Central memory CD8-positive, alpha-beta T cell (primary cell): ENCODE results near the gene CD151.
A peak's percentile ranks its signal among the peaks of the same experiment; 100 is the strongest.

ENCODE experiments used
- ATAC-seq: fragments of 150-1000 bp; cut with Tn5 transposase; replicated peaks from 2 replicates; pipeline ENCODE4 v1.10.0; 2022; ENCODE audit warnings: mild to moderate bottlenecking, moderate FRiP score, moderate number of reproducible peaks; ENCODE audit not compliant: poor library complexity, severe bottlenecking; ENCODE audit errors: extremely low read depth
- DNase-seq, 2 donors: peaks; one replicate each; pipeline ENCODE4 v3.0.0; 2021; ENCODE audit warnings: low spot score in 2 of 2
- H3K27ac Mint-ChIP-seq: one replicate; pipeline ENCODE4 v1.8.0; 2022; ENCODE audit warnings: low read depth, mild to moderate bottlenecking, moderate library complexity, mixed read lengths
- H3K27me3 Mint-ChIP-seq: one replicate; pipeline ENCODE4 v1.8.0; 2022; ENCODE audit warnings: mixed read lengths
- H3K36me3 Mint-ChIP-seq: one replicate; pipeline ENCODE4 v1.8.0; 2022; ENCODE audit warnings: mild to moderate bottlenecking, moderate library complexity, mixed read lengths; ENCODE audit not compliant: insufficient read depth
- H3K4me1 Mint-ChIP-seq: one replicate; pipeline ENCODE4 v1.8.0; 2022; ENCODE audit warnings: mixed read lengths
- H3K4me3 Mint-ChIP-seq: one replicate; pipeline ENCODE4 v1.8.0; 2022; ENCODE audit warnings: mild to moderate bottlenecking, moderate library complexity, mixed read lengths
- H3K9me3 Mint-ChIP-seq: one replicate; pipeline ENCODE4 v1.8.0; 2022; ENCODE audit warnings: mixed read lengths

Gene CD151

DNA sequence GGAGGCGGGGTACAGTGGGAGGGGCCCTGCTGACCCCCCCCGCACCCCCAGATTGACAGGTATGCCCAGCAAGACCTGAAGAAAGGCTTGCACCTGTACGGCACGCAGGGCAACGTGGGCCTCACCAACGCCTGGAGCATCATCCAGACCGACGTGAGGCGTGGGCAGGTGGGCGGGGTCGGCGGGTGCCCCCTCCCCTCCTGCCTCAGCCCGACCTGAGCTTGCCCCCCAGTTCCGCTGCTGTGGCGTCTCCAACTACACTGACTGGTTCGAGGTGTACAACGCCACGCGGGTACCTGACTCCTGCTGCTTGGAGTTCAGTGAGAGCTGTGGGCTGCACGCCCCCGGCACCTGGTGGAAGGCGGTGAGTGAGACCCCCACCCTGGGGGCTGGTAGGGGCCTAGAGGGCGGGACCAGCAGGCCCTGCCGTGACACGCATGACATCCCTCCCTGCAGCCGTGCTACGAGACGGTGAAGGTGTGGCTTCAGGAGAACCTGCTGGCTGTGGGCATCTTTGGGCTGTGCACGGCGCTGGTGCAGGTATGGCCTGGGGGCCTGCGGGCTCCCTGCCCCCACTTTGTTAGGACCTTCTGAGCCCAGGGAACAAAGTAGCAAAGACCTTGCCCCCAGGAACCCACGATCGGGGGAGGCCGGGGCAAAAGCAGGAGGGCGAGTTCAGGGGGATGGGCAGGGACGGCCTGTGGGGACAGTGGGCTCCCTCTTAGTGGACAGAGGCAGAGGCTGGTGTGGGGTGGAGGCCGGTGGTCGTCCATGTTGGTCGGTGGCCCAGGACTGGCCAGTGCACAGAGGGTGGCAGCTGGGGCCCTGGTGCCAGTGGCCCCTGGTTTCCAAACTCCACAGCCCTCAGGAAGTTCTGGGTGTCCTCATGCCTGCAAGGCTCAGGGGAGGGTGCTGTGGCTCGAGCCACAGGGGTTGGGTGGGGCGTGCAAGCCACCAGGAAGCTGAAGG, 33.0 kb downstream of the CD151 start:
- ATAC-seq, result no peak
- Mint-ChIP-seq H3K4me1 (no peaks in the 10 kb centered on the region), H3K36me3 (peaks cover 4% of the 10 kb centered on the region), H3K27me3 (no peaks in the 10 kb centered on the region), H3K27ac (peak overlapping the region; percentile 61), H3K9me3 (no peaks in the 10 kb centered on the region), H3K4me3 (no peak overlapping the region)
- DNase-seq, result no peak

DNA sequence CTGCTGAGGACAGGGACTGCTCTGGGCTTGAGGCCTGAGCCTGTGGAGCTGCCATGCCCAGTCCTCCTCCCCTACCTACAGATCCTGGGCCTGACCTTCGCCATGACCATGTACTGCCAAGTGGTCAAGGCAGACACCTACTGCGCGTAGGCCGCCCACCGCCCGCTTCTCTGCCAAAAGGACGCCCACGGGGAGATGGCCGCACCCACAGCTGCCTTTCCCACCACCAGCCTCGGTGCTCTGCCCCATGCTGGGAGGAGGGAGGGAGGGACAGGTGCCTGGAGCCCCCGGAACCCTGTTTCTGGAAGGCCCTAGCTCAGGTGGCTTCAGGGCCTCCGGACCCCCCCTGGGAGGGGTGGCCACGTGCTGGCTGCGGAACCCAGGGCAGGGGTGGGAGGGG, 33.7 kb downstream of the CD151 start:
- Mint-ChIP-seq H3K4me1 (no peaks in the 10 kb centered on the region), H3K27ac (peak overlapping the region; percentile 61), H3K27me3 (no peaks in the 10 kb centered on the region), H3K4me3 (no peak overlapping the region), H3K9me3 (no peaks in the 10 kb centered on the region), H3K36me3 (peaks cover 4% of the 10 kb centered on the region)
- no peak for ATAC-seq
- DNase-seq, result no peak

GRCh38 chr11:867856-868358, 35.2 kb downstream of the CD151 start:
- DNase-seq, result no peak
- Mint-ChIP-seq H3K9me3 (no peaks in the 10 kb centered on the region), H3K27ac (no peak overlapping the region), H3K4me3 (no peak overlapping the region), H3K27me3 (no peaks in the 10 kb centered on the region), H3K4me1 (no peaks in the 10 kb centered on the region), H3K36me3 (peaks cover 4% of the 10 kb centered on the region)
- no peak for ATAC-seq

- H3K36me3 Mint-ChIP-seq, result peaks cover 4% of the 10 kb centered on the region
- H3K4me3 Mint-ChIP-seq, result no peak overlapping the region
Measured at GRCh38 chr11:868394-868793, 35.6 kb downstream of the CD151 start.

GRCh38 chr11:868802-869201, 36.0 kb downstream of the CD151 start:
- Mint-ChIP-seq H3K27me3 (no peaks in the 10 kb centered on the region), H3K4me3 (no peak overlapping the region), H3K9me3 (no peaks in the 10 kb centered on the region), H3K27ac (no peak overlapping the region), H3K36me3 (peaks cover 4% of the 10 kb centered on the region), H3K4me1 (no peaks in the 10 kb centered on the region)
- ATAC-seq (no peak), DNase-seq (no peak)

More at GRCh38 chr11:868394-868793, 35.6 kb downstream of the CD151 start:
- Mint-ChIP-seq H3K27me3 (no peaks in the 10 kb centered on the region), H3K9me3 (no peaks in the 10 kb centered on the region), H3K4me1 (no peaks in the 10 kb centered on the region), H3K27ac (no peak overlapping the region)
- no peak for DNase-seq
- ATAC-seq, result no peak

- DNase-seq (no peak), ATAC-seq (no peak)
- no peaks in the 10 kb centered on the region for H3K9me3 Mint-ChIP-seq
- no peak overlapping the region for H3K27ac Mint-ChIP-seq
- no peaks in the 10 kb centered on the region for H3K27me3 Mint-ChIP-seq
- H3K36me3 Mint-ChIP-seq, result peaks cover 2% of the 10 kb centered on the region
- no peaks in the 10 kb centered on the region for H3K4me1 Mint-ChIP-seq
- no peak overlapping the region for H3K4me3 Mint-ChIP-seq
Measured at GRCh38 chr11:869399-870126, 36.8 kb downstream of the CD151 start.

DNA sequence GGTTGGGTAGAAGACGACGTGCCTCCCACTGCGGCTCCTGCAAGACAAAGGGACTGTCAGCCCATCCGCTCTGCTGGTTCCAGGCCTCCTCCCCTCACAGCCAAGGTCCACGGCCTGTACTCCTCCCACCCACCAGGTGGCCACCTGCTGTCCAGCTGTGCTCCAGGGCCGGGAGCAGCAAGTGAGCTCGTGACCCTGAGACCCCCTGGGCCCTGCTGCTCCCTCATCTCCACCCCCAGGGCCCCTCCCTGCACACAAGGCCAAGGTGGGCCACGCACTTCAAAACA, 37.3 kb downstream of the CD151 start:
- H3K9me3 Mint-ChIP-seq, result no peaks in the 10 kb centered on the region
- H3K27me3 Mint-ChIP-seq, result no peaks in the 10 kb centered on the region
- ATAC-seq (no peak), DNase-seq (no peak)
- peaks cover 2% of the 10 kb centered on the region for H3K36me3 Mint-ChIP-seq
- H3K4me3 Mint-ChIP-seq, result no peak overlapping the region
- no peaks in the 10 kb centered on the region for H3K4me1 Mint-ChIP-seq
- no peak overlapping the region for H3K27ac Mint-ChIP-seq

DNA sequence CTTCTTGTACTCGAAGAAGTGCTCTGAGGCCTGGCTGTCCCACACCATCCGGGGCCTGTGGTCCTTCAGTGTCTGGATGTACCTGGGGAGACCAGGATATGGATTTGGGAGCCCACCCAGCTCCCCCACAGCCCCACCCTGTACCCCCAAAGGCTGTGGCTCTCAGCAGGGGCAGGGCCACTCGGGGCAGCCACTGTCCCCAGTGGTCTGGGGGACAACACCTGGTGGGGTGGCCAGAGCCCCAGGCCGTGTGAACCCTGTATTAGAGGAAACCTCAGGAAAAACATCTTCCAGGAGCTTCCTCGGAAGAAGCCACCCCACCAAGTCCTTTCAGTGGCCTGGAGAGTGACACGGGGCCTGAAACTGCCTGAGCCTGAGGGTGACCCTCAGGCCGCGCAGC, 37.7 kb downstream of the CD151 start:
- ATAC-seq (no peak), DNase-seq (no peak)
- H3K4me1 Mint-ChIP-seq, result no peaks in the 10 kb centered on the region
- H3K4me3 Mint-ChIP-seq, result no peak overlapping the region
- H3K36me3 Mint-ChIP-seq, result peaks cover 2% of the 10 kb centered on the region
- no peaks in the 10 kb centered on the region for H3K9me3 Mint-ChIP-seq
- no peaks in the 10 kb centered on the region for H3K27me3 Mint-ChIP-seq
- no peak overlapping the region for H3K27ac Mint-ChIP-seq

DNA sequence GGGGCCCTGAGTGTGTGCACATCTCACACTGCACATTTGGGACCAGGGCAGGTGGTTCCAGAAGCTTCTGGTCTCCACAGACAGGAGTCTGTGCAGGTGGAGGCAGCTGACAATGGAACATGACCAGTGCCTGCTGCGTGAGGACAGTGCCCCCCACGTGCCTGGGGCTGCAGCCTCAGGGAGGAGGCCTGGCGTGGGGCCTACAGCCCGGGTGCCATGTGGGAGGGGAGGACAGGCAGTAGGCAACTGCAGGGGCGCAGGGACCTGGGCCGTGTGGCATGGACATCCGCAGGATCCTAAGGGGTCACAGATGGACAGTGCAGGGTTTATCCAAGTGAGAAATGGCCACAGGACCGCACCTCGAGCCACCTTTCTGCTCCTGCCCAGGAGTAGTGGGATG, 38.7 kb downstream of the CD151 start:
- DNase-seq (no peak), ATAC-seq (no peak)
- H3K4me3 Mint-ChIP-seq, result no peak overlapping the region
- no peaks in the 10 kb centered on the region for H3K9me3 Mint-ChIP-seq
- H3K27ac Mint-ChIP-seq, result no peak overlapping the region
- H3K36me3 Mint-ChIP-seq, result peaks cover 2% of the 10 kb centered on the region
- H3K4me1 Mint-ChIP-seq, result no peaks in the 10 kb centered on the region
- no peaks in the 10 kb centered on the region for H3K27me3 Mint-ChIP-seq

DNA sequence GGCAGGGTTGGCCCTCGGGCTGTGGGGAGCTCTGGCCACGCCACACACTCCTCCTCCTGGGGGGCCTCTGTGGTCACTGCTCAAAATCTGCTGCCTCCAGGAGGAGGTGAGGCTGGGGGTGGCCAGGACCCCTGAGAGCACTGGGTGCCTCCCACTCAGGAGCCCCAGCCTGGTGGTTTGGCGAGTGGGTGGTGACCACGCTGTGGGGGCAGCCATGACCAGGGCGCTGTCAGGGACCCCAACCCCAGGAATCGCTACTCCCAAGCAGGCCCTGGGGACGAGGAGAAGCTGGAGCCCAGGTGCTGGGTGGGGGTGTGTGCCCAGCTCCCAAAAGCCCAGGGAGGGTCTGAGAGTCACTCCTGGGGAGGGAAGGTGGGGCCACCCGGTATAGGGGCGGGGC, 40.0 kb downstream of the CD151 start:
- ATAC-seq, result no peak

GRCh38 chr11:873706-874105, 41.0 kb downstream of the CD151 start:
- Mint-ChIP-seq H3K4me1 (no peaks in the 10 kb centered on the region), H3K9me3 (no peaks in the 10 kb centered on the region), H3K36me3 (peaks cover 2% of the 10 kb centered on the region), H3K27ac (no peak overlapping the region), H3K27me3 (no peaks in the 10 kb centered on the region), H3K4me3 (no peak overlapping the region)
- DNase-seq (no peak), ATAC-seq (no peak)

More for the DNA sequence above, 40.0 kb downstream of the CD151 start:
- H3K9me3 Mint-ChIP-seq, result no peaks in the 10 kb centered on the region
- no peaks in the 10 kb centered on the region for H3K4me1 Mint-ChIP-seq
- no peak overlapping the region for H3K27ac Mint-ChIP-seq
- no peak overlapping the region for H3K4me3 Mint-ChIP-seq
- H3K27me3 Mint-ChIP-seq, result no peaks in the 10 kb centered on the region
- H3K36me3 Mint-ChIP-seq, result no peaks in the 10 kb centered on the region
- no peak for DNase-seq

DNA sequence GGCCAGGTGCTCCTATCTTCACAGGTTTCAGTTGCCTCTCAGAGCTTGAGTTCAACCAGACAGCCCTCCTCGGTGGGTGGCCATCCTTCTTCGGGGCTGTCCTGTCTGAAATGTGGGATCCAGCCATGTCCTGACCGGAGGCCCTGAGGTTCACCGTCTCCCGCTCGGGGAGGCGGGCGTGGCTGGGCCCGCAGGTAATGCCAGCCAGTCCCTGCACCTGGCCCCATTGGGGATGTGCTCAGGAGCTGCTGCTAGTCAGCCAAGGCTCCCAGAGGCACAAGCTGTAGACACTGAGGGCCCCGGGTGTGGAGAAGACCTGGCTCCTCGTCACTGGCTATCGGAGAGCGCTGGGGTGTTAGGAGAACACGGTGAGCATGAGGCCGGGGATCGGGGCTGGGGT, 42.5 kb downstream of the CD151 start:
- ATAC-seq (no peak), DNase-seq (no peak)
- H3K36me3 Mint-ChIP-seq, result peaks cover 2% of the 10 kb centered on the region
- no peaks in the 10 kb centered on the region for H3K9me3 Mint-ChIP-seq
- H3K27ac Mint-ChIP-seq, result peak overlapping the region; percentile 60
- H3K27me3 Mint-ChIP-seq, result no peaks in the 10 kb centered on the region
- H3K4me1 Mint-ChIP-seq, result no peaks in the 10 kb centered on the region
- H3K4me3 Mint-ChIP-seq, result no peak overlapping the region

- no peaks in the 10 kb centered on the region for H3K4me1 Mint-ChIP-seq
- H3K9me3 Mint-ChIP-seq, result no peaks in the 10 kb centered on the region
- no peak overlapping the region for H3K4me3 Mint-ChIP-seq
- H3K27ac Mint-ChIP-seq, result peak overlapping the region; percentile 60
- ATAC-seq (no peak), DNase-seq (no peak)
- peaks cover 4% of the 10 kb centered on the region for H3K36me3 Mint-ChIP-seq
- H3K27me3 Mint-ChIP-seq, result no peaks in the 10 kb centered on the region
Measured at GRCh38 chr11:875769-876301, 43.1 kb downstream of the CD151 start.
